T-helper 1 cell (primary cell): ENCODE measurements around the gene CHST6.
"Not testable (repeated sequence)": the region's sequence is repeated elsewhere in the genome, so short reads cannot be mapped to it uniquely, and the experiment has no call there.

Experiments
- DNase-seq, 5 donors: peaks; one replicate each; pipeline ENCODE4 v3.0.0-alpha.2; 2012 to 2020

Gene CHST6

GRCh38 chr16:75502916-75503605 lies 7.8 kb upstream of the CHST6 start:
- DNase-seq, result no peak

GRCh38 chr16:75501820-75502219 lies 6.6 kb upstream of the CHST6 start:
- DNase-seq, result not testable (repeated sequence)

DNA sequence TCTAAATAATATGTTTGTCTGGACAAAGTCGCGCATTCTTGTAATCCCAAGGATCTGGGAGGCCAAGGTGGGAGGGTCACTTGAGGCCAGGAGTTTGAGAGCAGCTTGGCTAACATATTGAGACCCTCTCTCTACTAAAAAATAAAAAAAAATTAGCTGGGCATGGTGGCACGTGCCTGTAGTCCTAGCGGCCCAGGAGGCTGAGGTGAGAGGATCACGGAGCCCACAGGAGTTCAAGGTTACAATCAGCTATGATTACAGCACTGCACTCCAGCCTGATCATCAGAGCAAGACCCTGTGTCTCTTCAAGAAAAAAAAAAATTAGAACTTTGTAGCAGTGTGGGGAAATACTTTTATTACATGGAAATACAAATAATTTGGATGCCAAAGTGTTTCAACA lies 6.1 kb upstream of the CHST6 start:
- no peak for DNase-seq

DNA sequence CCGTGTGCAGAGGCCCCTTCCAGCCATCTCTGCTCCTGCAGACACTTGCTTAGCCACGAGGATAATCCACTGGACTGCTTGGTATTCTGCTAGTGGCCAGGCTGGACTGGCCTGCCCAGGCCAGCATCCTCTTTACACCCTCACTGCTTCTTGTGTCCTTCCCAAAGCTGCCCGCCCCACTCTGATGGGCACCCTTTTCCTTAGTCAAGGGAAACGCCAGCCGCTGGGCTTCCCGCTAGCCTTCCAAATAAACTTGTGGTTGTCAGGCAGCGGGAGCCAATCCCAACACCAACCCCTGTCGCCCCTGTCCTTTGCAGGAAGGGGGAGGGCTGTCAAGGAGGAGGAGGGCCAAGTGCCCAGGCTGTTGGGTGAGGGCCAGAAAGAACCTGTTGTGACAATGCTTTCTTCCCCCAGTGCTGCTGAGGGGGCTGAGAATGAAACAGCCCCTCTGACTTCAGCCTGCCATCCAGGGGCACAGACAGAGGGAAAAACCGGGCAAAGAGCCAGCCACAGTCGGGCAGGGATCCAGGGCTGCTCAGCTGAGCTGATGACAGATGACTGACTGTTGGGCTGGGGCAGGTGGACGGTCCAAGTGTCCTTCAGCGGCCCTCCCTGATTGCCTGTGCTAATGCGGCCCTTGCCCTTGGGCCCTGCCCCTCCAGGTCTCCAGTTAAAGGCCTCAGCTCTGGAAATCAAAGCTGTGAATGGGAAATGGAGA lies 3.5 kb upstream of the CHST6 start:
- not testable (repeated sequence) for DNase-seq

- DNase-seq, result no peak
Measured at GRCh38 chr16:75497558-75497957, 2.3 kb upstream of the CHST6 start.

- no peak for DNase-seq
Measured at GRCh38 chr16:75494661-75495075, 573 bp downstream of the CHST6 start.

GRCh38 chr16:75494184-75494583 lies 1.1 kb downstream of the CHST6 start:
- DNase-seq, result no peak

- no peak for DNase-seq
Measured at GRCh38 chr16:75491876-75492275, 3.4 kb downstream of the CHST6 start.

DNA sequence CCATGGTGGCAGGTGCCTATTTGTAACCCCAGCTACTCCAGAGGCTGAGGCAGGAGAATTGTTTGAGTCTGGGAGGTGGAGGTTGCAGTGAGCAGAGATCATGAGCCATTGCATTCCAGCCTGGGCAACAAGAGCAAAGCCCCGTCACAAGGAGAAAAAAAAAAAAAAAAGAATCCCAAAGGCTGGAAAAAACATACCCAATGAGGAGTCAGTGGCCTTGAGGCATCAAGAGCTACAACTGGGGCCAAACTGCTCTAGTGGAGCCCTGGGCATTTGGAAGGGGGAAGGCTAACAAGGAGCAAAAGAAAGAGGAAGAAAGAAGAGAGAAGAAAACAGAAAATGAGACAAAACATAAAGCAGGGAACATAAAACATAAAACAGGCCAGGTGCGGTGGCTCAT lies 6.9 kb downstream of the CHST6 start:
- no peak for DNase-seq

DNA sequence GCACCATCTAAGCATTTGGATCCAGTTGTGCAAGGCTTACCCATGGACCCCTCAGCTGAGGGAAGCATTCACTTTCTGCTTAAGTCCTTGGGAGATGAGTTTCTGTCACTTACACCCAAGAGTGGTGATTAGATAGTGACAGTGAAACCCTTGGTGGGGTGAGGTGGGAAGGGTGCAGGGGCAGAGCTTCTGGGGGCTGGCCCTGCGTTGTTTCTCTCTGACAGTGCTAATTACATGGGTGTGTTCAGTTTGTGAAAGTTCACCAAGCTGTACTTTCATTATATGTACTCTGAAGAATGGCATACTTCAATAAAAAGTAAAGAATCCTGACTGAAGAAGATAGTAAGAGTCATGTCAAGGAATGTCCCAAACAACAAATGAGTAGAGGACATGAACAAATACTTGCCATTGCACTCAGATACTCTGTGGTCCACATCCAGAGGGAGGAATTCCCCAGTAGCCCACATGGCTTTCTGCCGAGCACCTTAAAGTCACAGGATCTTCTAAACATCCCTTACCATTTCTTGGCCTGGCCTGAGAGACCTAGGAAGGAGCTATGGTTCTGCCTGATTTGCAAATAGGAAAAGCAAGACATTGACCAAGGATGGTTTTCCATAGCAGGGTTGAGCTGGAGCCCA lies 8.4 kb downstream of the CHST6 start:
- DNase-seq, result no peak

DNA sequence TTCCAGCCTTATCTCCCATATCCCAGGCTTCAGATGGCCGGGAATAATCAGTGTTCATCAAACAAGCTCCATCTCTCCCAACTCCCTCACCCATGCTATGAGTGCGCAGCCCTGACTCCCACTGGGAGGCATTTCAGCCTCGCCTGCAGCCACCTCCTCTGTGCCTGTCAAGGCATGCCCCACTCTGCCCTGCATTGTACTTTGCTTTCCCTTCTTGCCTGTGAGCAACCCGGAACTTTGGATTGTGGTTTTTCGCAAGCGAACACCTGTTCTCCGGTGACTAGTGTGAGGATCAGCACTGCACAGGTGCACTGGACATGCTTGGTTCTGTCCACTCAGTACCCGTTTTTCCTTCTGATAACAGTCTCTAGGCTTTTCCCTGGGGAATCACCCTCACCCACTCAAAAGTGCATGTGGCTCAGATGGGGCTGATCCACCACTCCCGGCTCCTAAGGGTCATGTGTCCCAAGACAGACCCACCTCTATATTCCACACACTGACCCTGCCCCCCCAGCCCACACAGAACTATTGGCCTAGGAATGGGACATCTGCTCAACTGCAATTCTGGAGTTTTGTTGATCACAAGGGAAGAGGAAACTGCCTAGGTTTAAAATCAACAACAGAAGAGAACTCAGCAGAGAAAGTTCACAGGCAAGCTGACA lies 9.1 kb downstream of the CHST6 start:
- DNase-seq, result no peak

DNA sequence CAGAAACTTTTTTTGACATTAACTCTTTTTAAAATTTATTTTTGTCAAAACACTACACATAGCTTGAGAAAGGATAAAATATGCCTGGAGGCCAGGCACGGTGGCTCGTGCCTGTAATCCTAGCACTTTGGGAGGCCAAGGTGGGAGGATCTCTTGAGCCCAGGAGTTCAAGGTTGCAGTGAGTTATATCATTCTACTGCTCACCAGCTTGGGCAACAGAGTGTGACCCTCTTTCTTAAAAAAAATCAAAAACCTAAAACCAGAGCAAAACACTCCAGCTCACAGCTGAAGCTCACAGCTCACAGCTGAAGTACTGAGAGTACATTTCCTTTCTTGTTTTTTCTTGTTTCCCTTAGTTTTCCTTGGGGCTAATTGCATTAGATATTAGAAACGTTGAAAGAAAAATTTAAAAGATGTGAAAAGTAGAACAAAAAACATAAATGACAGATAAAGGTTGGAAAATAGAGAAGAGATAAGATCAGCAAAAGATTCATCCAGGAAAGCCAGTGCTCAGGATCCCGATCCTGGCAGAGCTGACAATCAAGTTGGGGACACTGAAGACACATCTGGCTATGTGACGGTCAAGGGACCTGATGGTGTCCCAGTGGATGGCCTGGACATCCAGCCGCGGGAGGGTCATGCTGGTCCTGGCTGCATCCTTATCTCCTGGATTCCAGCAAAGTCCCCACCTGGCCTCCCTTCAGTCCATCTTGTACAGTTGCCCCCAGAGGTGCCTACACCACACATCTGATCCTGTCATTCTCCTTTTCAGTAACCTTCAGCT lies 9.8 kb downstream of the CHST6 start:
- no peak for DNase-seq

GRCh38 chr16:75483222-75483621 lies 12.0 kb downstream of the CHST6 start:
- DNase-seq, result no peak

GRCh38 chr16:75482434-75483205 lies 12.6 kb downstream of the CHST6 start:
- DNase-seq, result no peak

DNA sequence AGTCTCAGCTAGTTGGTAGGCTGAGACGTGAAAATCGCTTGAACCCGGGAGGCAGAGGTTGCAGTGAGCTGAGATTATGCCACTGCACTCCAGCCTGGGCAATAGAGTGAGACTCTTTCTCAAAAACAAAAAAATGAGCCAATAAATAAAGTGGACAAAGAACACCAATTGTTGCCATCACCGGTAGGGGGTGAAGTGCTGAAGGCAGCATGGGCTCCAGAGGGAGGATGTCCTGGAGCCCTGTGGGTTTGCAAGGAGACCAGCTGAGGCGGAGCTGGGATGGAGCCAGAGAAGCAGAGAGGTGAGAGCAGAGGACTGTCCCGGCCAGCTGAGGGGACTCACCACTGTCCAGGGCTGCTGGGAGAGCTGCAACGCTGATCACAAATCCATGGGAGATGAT lies 13.8 kb downstream of the CHST6 start:
- no peak for DNase-seq

- DNase-seq, result no peak
Measured at GRCh38 chr16:75479421-75479990, 15.7 kb downstream of the CHST6 start.

DNA sequence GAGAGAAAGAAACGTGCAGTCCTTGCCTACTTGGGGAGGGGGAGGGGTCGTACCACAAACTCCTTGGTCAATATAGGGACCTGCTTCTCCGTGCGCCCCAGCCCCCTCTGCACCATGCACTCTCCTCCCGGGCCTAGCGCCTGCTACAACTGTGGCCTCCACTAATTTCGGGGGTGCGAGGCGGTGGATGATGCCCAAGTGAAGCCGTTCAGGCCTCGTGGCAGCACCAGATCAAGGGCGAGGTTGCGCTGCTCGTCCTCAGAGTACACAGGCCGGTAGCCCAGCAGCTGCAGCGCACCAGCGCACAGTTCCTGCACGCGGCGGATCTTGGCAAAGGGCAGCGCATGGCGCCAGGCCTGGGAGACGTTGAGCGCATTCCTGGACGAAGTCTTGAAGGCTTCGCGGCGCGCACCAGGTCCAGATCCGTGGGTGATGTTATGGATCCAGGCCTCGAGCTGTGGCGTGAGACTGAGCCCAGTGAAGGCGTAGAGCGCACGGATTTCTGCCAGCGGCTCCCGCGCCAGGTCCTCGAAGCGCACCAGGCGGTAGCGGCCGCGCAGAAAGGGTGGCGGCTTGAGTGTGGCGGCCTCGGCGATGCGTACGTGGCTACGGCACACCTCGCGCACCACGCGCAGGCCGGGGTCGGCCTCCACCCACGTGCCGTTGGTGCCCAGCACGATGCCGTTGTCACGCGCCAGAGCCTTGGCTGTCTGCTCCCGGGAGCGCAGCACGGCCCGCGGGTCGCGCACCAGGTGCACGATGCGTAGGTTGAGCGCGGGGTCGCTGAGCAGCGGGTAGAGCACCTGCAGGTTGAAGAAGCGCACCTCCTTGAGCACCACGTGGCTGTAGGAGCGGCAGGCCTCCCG lies 16.5 kb downstream of the CHST6 start:
- DNase-seq, result no peak

DNA sequence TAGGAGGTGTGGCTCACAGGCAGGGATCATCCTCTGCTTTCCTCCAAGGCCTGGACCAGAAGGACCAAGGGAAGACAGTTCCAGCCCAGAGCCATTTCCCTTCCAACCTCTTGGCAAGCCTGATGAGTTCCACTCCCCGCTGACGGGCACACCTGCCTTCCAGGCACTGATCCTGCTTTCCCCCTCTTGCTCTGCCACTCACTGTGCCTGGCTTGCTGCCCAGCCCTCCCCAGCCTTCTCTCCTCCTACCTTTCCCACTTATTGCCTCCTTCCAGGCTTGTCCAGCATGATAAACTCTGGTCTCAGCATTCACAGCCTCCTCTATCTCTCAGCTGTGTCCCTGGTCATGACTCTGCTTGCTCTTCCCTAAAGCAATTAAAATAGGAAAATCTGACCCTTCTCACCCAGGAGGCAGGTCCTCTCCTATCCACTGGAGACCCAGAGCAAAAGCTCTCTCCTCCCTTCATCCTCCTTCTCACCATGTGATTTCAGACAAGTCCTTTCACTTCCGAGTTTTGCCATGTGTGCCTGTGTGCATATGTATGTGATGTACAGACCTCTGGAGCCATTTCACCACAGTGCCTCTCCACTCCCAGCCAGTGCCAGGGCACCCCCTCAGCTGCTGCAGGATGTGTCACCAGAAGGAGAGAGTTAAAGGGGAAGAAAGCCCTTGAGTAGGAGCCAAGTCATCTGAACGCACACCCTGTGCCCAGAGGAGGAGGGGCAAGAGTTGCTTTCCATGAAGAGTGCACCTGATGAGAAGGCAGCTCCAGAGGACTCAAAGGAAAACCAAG lies 17.4 kb downstream of the CHST6 start:
- DNase-seq, result no peak

DNA sequence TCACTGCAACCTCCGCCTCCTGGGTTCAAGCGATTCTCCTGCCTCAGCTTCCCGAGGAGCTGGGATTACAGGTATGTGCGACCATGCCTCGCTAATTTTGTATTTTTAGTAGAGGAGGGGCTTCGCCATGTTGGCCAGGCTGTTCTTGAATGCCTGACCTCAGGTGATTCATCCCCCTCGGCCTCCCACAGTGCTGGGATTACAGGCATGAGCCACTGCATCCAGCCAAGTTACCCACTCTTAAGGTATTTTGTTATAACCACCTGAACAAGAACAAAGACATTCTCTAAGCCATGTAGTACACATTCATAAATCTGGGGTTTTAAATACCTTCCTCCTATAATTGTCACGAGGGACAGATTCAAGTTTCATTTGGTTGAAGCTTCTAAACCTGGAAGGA lies 18.4 kb downstream of the CHST6 start:
- DNase-seq, result no peak

DNA sequence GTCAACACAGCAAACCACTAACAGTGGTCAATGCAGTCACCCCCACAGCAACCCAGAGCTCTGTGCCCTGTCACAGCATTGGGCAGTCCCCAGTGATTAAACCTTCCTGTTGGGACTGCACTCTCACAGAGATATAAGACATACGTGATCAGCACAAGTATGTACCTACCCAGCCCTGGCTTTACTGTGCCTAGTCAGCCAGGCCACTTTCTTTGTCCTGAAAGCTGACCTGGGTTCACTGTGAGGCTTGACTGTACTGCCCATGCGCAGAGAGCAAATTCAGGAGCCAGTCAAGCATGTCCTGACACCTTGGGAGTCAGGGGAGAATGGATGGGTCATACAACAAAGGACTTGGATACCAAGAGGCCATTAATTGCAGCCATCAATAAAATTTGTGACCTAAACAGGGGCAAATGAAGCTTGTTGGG lies 19.8 kb downstream of the CHST6 start:
- DNase-seq, result no peak
